ENCODE data around the gene CEACAM8. TPM values are rescaled to one million over a fixed set of nuclear protein-coding genes. Genes with fewer than 3 reads are reported as not detected.
"Not testable (repeated sequence)": the region's sequence is repeated elsewhere in the genome, so short reads cannot be mapped to it uniquely, and the experiment has no call there.

Gene CEACAM8
- polyA plus RNA-seq, 3 donors, result 0.21 TPM; not detected in 2

DNA sequence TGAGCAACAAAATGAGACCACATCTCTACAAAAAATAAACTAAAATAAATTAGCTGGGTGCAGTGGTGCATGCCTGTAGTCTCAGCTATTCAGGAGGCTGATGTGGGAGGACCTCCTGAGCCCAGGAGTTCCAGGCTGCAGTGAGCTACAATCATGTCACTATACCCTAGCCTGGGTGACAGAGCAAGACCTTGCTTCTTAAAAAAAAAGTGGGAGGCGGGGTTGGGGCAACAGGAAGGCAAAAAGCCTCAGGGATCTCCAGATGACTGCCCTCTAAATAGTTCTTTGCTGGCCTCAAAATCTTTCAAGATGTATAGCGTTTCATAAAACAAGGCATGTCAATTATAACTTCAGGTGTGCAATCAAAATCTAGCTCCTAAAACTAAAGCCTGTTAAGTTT lies 18.5 kb downstream of the CEACAM8 start:
- DNase-seq (ENCODE audit: low read depth in 3 of 3, low spot score in 2 of 3), result no peak

DNA sequence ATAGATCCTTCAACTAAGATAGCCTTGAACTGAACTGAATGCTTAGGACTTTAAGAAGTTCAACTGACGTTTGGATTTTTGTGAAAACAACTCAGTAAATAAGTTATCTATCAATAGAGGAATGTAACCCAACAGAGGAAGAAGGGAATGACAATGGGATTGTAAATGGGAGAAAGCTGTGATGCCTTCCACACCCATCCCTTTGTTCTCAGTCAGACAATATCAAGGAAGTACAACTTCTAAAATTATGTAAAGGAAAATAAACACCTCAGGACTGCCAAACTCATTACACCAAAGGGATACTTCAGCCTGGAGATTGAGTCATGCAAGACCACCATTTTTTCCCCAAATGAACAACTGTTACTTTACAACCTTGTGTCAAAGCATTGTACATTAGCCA lies 21.1 kb downstream of the CEACAM8 start:
- DNase-seq (ENCODE audit: low read depth in 3 of 3, low spot score in 2 of 3), result no peak

DNA sequence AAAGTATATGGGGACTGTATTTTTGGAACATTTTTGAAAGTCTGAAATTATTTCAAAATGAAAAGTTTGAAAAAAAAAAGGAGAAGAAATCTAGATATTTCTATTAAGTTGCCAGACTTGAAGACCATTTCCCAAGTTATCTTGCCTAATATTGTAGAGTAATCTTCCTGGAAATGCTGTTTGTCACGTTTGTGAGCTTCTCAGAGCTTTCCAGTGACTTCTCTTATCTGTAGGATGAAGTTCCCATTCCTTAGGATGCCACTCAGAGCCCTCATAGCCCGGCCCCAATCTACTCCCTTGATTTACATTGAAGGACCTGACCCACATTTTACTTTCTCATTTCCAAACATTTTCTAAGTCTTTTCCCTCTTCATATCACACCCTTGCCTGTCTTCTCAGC lies 23.6 kb downstream of the CEACAM8 start:
- no peak for DNase-seq (ENCODE audit: low read depth in 3 of 3, low spot score in 2 of 3)

DNA sequence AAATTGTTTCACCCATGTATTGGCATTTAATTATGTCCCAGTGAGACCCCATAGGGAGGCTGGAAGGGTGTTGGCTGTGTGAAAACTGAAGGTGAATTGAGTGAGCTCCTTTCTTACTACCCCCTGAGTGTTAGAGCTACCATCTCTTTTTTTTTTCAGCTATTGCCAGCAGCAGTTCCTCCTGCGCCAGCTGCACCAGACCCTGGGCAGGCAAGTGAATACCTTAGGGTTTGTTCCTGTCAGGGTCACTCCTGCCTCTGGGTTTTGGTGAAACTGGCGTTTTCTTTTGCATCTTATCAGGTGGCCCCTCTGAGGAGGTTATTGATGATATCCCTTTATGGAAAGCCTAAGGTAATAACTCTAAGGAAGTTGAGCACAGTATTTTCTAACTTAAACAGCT lies 25.5 kb downstream of the CEACAM8 start:
- no peak for DNase-seq (ENCODE audit: low read depth in 3 of 3, low spot score in 2 of 3)

DNA sequence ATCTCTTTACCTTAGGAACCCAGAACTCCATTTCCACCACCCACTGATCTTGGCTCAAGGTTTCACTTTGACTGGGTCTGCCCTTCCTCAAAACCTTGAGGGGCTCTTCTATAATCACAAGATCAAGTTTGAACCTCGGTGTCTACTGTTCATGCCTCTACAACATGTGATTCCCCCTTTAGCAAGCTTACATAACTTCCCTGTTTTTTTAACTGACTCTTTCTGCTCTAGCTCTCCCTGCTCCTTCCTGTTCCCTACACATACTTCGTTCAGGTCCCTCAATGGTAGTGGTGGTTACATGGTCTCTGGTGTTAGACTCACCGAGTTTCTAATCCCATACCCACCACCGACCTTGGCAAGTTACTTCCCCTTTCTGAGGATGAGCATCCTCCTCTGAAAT lies 26.7 kb downstream of the CEACAM8 start:
- DNase-seq (ENCODE audit: low read depth in 3 of 3, low spot score in 2 of 3), result no peak

DNA sequence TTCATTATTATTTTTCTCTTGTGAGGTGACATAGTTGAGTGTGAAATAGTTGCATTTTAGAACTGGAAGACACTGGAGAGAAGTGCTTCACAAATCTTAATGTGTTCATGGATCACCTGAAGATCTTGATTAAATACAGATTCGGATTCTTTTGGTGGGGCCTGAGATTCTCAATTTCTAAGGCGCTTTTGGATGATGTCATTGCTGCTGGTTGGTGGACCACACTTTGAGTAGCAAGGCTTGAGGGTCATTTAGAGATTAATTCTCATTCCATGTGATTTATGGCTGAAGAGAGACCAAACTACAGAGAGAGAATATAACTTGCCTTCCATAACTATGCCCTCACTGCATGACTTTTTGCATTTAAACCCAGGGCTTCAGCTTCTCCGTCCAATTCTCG lies 27.2 kb downstream of the CEACAM8 start:
- no peak for DNase-seq (ENCODE audit: low read depth in 3 of 3, low spot score in 2 of 3)

DNA sequence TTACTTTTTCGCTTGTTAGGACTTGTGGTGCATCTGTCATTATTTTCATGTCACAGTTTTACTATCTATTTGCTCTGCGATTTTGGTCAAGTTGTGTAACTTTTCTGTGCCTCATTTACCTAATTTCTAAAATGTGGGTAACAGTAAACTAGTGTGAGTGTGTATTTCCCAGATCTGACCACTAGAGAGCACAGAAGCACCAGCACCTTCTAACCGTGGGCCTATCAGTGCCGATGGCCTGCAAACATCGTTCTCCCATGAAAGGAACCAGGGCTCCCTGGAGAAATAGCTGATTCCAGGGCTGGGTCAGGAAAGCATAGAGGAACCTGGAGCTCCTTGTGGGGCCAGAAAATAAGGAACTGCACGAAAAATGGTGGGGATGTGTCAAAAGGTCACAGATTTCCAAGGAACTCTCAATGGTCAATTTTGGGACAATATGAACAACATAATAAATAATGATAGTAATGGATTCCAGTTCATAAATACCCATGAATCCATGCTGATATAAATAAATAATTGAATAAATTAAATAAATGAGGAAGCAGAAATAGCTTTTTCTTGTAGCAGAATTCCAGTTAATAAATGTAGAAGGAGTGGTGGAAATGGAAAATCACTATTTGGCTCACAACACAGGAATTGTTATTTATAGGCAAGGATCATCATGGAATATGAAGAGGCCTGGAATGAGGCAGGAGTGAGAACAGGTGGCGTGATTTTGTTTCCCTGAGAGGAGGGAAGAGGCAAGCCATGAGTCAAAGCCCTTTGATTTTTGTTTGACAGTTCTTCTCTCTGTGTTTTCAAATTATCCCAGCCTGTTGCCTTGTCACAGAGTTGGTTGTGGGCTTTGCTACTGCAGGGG lies 31.1 kb downstream of the CEACAM8 start:
- DNase-seq (ENCODE audit: low read depth in 3 of 3, low spot score in 2 of 3), result peak in 1 of 3 donors; percentile 1

DNA sequence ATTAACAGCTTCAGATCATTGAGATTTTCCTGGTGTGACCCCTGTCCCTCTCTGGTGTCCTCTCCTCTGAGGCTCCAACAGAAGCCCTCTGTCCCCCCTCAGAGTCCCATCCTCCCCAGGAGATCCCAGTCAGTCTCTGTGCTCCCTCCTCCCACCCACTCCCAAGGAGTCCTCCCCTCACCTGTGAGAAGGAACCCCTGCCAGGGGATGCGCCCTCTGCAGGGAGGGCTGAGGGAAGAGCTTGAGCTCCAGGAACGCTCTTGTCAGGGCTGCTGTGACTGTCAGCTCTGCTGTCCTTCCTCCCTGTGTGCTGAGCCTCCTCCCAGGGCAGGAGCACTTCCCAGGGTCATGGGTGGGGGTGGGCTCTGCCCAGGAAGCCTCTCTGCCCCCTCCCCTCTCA lies 33.2 kb downstream of the CEACAM8 start:
- no peak for DNase-seq (ENCODE audit: low read depth in 3 of 3, low spot score in 2 of 3)

DNA sequence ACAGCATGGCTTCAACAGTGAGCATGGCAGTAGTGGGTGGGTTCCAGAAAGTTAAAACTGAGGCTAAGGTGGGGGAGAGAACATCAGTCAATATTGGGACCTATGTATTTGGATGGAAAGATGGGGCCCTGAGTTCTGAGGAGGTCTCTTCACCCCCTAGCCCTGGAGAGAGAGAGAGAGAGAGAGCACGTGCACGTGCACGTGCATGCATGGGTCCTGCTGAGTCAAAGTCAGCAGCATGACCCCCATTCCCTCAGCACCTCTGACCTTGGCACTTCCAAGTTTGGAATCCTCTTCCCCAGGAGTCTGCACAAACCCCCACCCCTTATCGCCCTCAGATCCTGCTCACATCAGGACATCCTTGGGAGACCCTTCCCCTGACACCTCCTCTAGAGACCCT lies 34.0 kb downstream of the CEACAM8 start:
- DNase-seq (ENCODE audit: low read depth in 3 of 3, low spot score in 2 of 3), result no peak

DNA sequence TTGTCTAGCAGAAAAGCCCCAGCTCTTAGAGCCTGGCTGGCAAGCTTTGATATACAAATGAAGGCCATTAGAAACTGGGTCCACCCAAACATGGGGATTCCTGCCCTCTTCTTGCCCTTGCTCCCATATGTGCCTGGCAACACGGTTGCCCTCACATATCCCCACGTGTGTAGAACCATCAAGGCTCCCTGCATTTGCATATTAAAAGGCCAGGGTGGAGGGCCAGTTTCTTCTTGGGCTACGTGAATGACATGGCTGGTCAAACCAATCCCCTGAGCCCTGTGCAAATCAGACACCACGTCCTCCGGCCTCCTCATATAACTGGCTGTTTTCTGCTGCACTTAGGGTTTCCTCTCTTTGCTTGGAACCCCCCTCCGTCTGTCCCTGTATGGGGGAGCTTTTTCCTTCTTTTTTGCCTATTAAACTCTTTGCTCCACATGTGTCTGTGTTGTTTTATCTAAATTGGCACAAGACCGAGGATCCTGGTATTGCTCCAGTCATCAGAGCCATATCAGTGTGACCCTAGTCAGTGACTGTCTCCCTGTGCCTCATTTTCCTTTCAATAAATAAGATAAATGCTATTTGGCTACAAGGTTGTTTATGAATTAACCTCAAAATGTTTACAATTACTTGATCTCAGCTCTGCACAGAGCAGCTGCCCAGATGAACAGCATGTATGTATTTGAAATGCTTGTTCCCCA lies 36.1 kb downstream of the CEACAM8 start:
- no peak for DNase-seq (ENCODE audit: low read depth in 3 of 3, low spot score in 2 of 3)

DNA sequence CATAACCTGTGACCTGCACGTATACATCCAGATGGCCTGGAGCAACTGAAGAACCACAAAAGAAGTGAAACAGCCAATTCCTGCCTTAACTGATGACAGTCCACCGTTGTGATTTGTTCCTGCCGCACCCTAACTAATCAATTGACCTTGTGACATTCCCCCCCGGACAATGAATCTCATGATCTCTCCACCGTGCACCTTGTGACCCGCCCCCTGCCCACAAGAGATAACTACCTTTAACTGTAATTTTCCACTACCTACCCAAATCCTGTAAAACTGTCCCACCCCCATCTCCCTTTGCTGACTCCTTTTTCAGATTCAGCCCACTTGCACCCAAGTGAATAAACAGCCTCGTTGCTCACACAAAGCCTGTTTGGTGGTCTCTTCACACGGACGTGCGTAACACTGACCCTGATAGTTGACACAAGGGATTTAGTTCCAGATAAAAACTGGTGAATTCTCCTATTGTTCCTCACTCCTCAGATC lies 37.3 kb downstream of the CEACAM8 start:
- DNase-seq (ENCODE audit: low read depth in 3 of 3, low spot score in 2 of 3), result not testable (repeated sequence)

DNA sequence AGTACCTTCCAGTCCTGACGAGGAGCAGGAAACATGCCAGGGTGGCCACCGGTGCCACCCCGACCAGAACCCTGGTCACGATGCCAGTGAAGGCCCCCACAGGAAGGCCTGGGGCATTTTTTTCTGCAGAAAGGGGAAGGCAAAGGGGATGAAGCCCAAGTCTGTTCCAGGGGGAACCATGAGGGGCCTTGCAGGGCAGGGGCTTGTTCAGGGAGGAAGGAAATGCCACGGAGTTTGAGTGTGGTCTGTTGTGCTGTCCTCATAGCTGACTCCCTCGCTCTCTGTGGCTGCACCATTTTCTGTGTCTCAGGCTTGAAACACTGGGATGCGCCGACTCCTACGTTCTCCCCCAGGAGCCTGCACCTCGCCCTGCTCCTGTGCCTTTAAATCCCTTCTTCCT lies 38.9 kb downstream of the CEACAM8 start:
- no peak for DNase-seq (ENCODE audit: low read depth in 3 of 3, low spot score in 2 of 3)

DNA sequence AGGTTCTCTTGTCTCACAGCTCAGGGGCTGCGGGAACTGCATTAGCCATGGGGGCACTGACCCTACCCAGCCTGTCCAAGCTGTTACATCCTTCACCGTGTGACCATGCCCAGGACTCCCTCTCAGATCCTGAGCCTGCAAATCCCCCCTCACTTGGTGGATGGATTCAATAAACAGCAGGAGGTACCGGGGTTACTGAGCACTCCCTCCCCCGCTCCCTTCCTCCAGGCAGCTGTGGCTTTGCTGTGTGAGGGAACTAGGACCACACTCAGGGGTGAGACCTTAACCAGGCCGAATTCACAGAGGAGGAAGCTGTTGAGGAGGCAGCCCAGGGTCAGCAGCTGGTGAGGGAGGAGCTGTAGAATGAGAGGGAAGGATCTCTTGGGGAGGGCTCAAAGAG lies 39.4 kb downstream of the CEACAM8 start:
- peak in 1 of 3 donors; percentile 2 for DNase-seq (ENCODE audit: low read depth in 3 of 3, low spot score in 2 of 3)

DNA sequence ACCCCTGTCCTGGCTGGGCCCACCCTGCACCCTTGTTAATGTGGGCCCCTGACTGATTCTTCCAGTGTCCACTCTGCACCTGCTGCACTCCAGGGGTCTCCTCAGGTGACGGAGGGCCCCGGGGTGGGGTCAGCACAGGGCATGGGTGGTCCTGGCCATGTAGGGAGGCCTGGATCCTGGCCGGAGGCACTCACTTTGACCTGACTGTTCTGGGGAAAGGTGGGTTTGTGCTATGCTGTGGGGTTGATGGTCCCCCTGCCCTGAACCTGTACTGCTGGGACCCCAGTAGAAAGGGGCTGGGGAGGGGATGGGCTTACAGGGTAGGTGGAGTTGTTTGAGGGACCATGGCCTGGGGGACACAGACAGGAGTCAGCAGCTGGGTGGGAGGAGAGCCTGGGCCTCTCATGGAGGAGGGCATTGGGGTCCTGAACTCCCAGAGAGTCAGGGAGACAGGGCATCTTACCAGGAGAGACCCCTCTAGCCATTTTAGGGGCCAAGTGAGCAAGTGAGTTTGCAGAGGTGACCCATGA lies 40.6 kb downstream of the CEACAM8 start:
- DNase-seq (ENCODE audit: low read depth in 3 of 3, low spot score in 2 of 3), result no peak

DNA sequence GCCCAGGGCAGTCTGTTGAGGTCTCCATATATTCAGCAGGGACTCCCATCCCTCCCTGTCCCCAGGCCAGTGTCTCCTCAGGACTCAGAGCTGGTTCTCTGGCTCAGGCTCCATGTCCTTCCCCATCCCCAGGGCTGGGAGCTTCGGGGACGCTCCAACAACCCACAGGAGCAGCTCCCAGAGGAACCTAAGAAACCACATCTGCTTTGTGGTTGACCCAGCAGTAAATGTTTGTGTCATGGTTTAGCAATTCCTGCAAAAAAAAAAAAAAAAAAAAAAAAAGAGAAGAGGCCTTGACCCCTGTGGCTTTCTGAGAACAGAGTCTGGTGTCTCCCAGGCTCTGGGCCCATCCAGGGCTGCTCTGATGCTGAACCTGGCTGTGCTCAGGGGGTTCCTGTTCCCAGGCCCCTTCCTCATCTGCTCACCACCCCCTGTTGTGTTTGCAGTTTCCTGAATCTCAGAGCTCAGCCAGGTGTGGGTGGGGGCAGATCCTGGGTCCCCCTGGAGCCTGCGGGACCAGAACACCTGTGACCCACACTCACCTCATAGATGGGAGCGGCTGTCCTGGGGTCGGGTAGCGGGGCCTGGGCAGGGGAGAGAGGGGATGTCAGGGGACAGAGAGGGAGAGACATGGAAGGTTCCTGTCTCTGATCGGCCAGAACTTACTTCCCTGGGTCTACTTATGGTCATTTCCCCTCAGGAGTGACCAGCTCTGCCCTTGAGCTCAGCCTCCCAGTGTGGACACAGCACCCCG lies 41.3 kb downstream of the CEACAM8 start:
- DNase-seq (ENCODE audit: low read depth in 3 of 3, low spot score in 2 of 3), result no peak

DNA sequence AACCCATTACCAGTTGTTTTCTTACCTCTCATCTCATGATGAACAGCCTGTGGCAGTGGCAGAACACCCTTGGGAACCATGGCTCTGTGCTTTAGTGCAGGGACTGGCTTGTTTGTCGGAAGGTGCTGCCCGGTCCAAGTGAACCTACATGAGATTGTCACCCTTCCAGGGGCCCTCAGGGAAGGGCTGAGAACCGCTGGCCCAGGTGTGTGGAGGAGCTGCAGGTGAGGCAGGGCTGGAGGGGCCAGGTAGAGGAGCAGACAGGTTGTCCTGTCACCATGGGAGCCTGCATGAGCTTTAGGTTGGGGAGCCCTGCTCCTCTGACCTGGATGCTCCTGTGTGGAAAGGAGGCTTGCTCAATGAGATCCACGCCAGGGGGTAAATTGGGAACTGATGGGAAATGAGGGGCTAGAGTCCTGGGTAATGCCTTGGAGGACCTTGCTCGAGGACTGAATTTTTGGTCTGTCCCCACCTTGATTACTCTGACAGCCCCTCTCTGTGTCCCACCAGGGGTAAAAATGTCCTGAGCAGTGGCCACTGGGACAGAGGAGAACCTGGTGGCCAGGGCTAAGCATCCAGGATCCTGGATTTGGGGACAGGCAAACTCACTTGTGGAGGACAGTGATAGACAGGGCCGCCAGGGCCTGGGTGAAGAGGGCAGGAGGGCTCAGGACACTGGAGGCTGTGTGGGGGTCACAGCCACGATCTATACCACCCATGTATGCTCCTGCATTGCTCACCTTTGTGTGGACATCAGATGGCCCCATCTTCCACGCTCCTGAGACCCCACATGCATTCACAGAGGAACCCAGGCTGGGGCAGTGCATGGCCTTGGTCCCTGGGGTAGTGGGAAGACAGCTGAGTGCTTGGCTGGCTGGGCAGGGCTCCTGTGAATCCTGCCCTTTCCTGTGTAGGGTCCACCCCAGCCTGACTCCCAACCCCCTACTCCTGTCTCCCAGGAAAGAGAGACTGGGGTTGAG lies 42.3 kb downstream of the CEACAM8 start:
- no peak for DNase-seq (ENCODE audit: low read depth in 3 of 3, low spot score in 2 of 3)

DNA sequence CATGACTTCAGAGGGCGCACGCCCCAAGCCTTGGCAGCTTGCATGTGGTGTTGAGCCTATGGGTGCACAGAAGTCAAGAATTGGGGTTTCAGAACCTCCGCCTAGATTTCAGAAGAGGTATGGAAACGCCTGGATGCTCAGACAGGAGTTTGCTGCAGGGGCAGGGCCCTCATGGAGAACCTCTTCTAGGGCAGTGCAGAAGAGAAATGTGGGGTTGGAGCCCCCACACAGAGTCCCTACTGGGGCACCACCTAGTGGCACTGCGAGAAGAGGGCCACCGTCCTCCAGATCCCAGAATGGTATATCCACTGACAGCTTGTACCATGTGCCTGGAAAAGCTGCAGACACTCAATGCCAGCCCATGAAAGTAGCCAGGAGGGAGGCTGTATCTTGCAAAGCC lies 44.2 kb downstream of the CEACAM8 start:
- DNase-seq (ENCODE audit: low read depth in 3 of 3, low spot score in 2 of 3), result not testable (repeated sequence)

DNA sequence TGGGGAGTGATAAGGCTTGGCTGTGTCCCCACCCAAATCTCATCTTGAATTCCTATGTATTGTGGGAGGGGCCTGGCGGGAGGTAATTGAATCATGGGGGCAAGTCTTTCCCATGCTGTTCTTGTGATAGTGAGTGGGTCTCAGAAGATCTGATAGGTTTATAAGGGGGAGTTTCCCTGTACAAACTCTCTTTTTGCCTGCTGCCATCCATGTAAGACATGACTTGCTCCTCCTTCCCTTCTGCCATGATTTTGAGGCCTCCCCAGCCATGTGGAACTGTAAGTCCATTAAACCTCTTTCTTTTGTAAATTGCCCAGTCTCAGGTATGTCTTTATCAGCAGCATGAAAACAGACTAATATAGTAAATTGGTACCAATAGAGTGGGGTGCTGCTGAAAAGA lies 45.7 kb downstream of the CEACAM8 start:
- not testable (repeated sequence) for DNase-seq (ENCODE audit: low read depth in 3 of 3, low spot score in 2 of 3)

DNA sequence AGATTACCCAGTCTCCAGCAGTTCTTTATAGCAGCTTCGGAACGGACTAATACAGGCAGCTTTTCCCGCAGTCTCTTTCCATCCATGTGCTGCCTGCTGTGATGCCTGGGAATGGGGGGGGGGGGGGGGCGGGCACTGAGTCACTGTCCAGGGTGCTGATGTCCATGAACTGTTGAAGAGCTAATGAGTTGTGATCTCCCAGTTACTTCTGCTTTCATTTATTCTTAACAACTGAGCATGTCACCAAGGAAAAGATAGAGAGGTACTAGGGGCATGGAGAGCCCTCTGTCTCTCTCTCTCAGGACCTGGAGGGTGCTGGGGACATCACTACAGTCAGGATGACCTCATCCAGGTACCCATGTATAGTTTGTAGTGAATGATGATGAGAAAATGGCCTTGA lies 46.2 kb downstream of the CEACAM8 start:
- no peak for DNase-seq (ENCODE audit: low read depth in 3 of 3, low spot score in 2 of 3)

DNA sequence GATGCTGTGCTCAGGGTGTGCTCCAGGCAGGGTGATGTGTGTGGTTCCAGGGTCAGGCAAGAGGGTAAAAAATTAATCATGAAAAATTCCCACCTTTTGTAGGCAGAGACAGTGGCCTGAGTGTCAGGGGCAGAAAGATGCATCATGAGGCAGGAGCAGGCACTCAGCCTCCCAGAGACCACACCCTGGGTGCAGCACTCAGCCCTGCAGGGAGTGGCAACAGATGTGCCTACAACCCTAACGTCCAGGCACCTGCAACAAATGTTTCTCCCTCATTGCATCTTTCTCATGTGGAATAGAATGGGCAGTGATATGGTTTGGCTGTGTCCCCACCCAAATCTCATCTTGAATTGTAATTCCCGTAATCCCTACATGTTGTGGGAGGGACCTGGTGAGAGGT lies 46.8 kb downstream of the CEACAM8 start:
- no peak for DNase-seq (ENCODE audit: low read depth in 3 of 3, low spot score in 2 of 3)
